ENCODE measurements around the gene TCAIM. TPM values are rescaled to one million over a fixed set of nuclear protein-coding genes. Genes with fewer than 3 reads are reported as not detected.

Gene TCAIM
- polyA plus RNA-seq, 1 experiment: 29.6 TPM

- H3K27ac ChIP-seq (ENCODE audit: low read depth, low read length): no peak overlapping the region
- no peak for DNase-seq (ENCODE audit: low read depth, low spot score)
- no peaks in the 10 kb centered on the region for H3K9me3 ChIP-seq (ENCODE audit: control insufficient read depth, insufficient read depth, low read length)
- ChIA-PET POLR2A (interaction anchor here (1.1 kb wide), 1 partner anchor 10 kb away, joined by 3 read pairs; no protein-coding TSS in a partner anchor), CTCF (interaction anchor here (0.6 kb wide), 1 partner anchor 50 kb away, joined by 6 read pairs; no protein-coding TSS in a partner anchor)
- no peak for TF ChIP-seq CTCF (IDR thresholded peaks at IDR 0.05; ENCODE audit: low read depth, low read length)
- no peaks in the 10 kb centered on the region for H3K27me3 ChIP-seq (ENCODE audit: control insufficient read depth, insufficient read depth, low read length)
- H3K4me3 ChIP-seq (ENCODE audit: low read depth, low read length): no peak overlapping the region
Observed at GRCh38 chr3:44353355-44353924, 14.9 kb downstream of the TCAIM start.

- Histone ChIP-seq H3K9me3 (ENCODE audit: control insufficient read depth, insufficient read depth, low read length) (no peaks in the 10 kb centered on the region), H3K4me3 (ENCODE audit: low read depth, low read length) (no peak overlapping the region), H3K27ac (ENCODE audit: low read depth, low read length) (no peak overlapping the region), H3K27me3 (ENCODE audit: control insufficient read depth, insufficient read depth, low read length) (no peaks in the 10 kb centered on the region)
- TF ChIP-seq CTCF (IDR thresholded peaks at IDR 0.05; ENCODE audit: low read depth, low read length): no peak
- POLR2A ChIA-PET: interaction anchor here (0.7 to 1.7 kb wide), 4 partner anchors 13 to 155 kb away, joined by 3 to 8 read pairs (median 3); partner anchors contain the start of gene TCAIM
- CTCF ChIA-PET: interaction anchor here (0.6 to 1.0 kb wide), 3 partner anchors 15 to 530 kb away, joined by 3 read pairs; no protein-coding TSS in a partner anchor
- peak; percentile 66 for DNase-seq (ENCODE audit: low read depth, low spot score)
Observed at GRCh38 chr3:44355362-44356033, 16.9 kb downstream of the TCAIM start.

- CTCF ChIA-PET: no interaction called here
- Histone ChIP-seq H3K4me3 (ENCODE audit: low read depth, low read length) (no peak overlapping the region), H3K27me3 (ENCODE audit: control insufficient read depth, insufficient read depth, low read length) (no peaks in the 10 kb centered on the region), H3K27ac (ENCODE audit: low read depth, low read length) (no peak overlapping the region), H3K9me3 (ENCODE audit: control insufficient read depth, insufficient read depth, low read length) (no peaks in the 10 kb centered on the region)
- TF ChIP-seq CTCF (IDR thresholded peaks at IDR 0.05; ENCODE audit: low read depth, low read length): no peak
- DNase-seq (ENCODE audit: low read depth, low spot score): no peak
- POLR2A ChIA-PET: no interaction called here
Observed at GRCh38 chr3:44359146-44359751, 20.7 kb downstream of the TCAIM start.

- Histone ChIP-seq H3K9me3 (ENCODE audit: control insufficient read depth, insufficient read depth, low read length) (no peaks in the 10 kb centered on the region), H3K4me3 (ENCODE audit: low read depth, low read length) (no peak overlapping the region), H3K27ac (ENCODE audit: low read depth, low read length) (no peak overlapping the region), H3K27me3 (ENCODE audit: control insufficient read depth, insufficient read depth, low read length) (no peaks in the 10 kb centered on the region)
- CTCF ChIA-PET: no interaction called here
- no peak for DNase-seq (ENCODE audit: low read depth, low spot score)
- POLR2A ChIA-PET: interaction anchor here (1.1 kb wide), 1 partner anchor 10 kb away, joined by 3 read pairs; no protein-coding TSS in a partner anchor
- TF ChIP-seq CTCF (IDR thresholded peaks at IDR 0.05; ENCODE audit: low read depth, low read length): no peak
Observed at GRCh38 chr3:44363591-44363990, 25.0 kb downstream of the TCAIM start.

- ChIA-PET CTCF (no interaction called here), POLR2A (no interaction called here)
- H3K27ac ChIP-seq (ENCODE audit: low read depth, low read length): no peak overlapping the region
- no peaks in the 10 kb centered on the region for H3K27me3 ChIP-seq (ENCODE audit: control insufficient read depth, insufficient read depth, low read length)
- no peak for DNase-seq (ENCODE audit: low read depth, low spot score)
- TF ChIP-seq CTCF (IDR thresholded peaks at IDR 0.05; ENCODE audit: low read depth, low read length): no peak
- no peaks in the 10 kb centered on the region for H3K9me3 ChIP-seq (ENCODE audit: control insufficient read depth, insufficient read depth, low read length)
- H3K4me3 ChIP-seq (ENCODE audit: low read depth, low read length): no peak overlapping the region
Observed at GRCh38 chr3:44365952-44366351, 27.4 kb downstream of the TCAIM start.
